NCI-H446 (cell line): ENCODE measurements around the gene SMCHD1.
"Not testable (repeated sequence)": the region's sequence is repeated elsewhere in the genome, so short reads cannot be mapped to it uniquely, and the experiment has no call there.

ENCODE experiments used
- DNase-seq, 2 experiments: peaks; one replicate each; lab custom pipeline; 2025; lab: John Stamatoyannopoulos, UW

The SMCHD1 gene

DNA sequence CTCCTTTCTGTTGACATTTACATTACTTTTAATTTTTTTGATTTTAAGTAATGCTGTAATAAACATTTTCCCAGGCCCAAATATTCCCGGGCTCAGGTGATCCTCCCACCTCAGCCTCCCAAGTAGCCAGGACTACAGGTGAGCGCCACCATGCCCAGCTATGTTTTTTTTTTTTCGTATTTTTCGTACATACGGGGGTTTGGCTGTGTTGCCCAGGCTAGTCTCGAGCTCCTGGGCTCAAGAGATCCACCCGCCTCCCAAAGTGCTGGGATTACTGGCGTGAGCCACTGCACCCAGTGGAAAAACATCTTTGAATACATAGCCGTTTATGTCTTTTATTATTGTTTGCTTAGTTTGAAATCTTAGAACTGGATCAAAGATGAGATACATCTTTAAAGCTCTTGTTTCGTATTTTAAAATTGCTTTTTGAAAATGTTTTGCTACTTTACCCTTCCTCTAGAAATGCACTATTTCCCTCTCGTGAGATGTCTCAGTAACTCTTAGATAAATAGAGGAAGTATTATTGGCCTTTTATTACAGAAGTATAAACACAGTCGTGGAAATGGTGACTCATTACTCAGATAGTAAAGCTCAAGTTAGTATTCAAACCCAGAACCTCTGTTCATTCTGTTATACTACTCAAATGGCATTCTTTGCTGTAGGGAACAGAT lies 2.4 kb downstream of the SMCHD1 start:
- no peak for DNase-seq

DNA sequence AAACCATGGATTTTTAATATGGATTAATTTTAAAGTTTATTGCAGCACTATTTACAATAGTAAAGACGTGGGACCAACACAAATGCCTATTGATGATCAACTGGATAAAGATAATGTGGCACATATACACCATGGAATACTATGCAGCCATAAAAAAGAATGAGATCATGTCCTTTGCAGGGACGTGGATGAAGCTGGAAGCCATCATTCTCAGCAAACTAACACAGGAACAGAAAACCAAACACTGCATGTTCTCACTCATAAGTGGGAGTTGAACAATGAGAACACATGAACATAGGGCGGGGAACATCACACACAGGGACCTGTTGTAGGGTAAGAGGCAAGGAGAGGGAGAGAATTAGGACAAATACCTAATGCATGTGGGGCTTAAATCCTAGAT lies 5.3 kb downstream of the SMCHD1 start:
- not testable (repeated sequence) for DNase-seq

DNA sequence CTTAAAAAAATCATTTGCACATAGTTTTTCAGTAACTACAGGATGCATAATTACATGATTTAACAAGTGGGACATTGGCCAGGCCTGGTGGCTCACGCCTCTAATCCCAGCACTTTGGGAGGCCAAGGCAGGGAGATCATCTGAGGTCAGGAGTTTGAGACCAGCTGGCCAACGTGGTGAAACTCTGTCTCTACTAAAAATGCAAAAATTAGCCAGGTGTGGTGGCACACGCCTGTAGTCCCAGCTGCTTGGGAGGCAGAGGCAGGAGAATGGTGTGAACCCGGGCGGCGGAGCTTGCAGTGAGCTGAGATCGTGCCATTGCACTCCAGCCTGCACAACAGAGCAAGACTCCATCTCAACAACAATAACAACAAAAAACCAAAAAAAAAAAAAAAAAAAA lies 6.8 kb downstream of the SMCHD1 start:
- not testable (repeated sequence) for DNase-seq

DNA sequence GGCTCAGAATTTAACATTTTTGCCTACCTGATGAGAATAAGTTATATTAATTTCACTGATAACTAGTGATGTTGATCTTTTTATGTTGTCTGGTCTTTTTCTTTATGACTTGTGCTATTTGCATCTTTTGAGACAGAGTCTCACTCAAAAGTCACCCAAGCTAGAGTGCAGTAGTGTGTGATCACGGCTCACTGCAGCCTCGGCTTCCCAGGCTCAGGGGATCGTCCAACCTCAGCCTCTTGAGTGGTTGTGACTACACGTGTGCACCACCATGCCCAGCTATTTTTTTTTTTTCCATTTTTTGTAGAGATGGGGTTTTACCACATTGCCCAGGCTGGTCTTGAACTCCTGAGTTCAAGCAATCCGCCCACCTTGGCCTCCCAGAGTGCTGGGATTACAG lies 7.5 kb downstream of the SMCHD1 start:
- no peak for DNase-seq

DNA sequence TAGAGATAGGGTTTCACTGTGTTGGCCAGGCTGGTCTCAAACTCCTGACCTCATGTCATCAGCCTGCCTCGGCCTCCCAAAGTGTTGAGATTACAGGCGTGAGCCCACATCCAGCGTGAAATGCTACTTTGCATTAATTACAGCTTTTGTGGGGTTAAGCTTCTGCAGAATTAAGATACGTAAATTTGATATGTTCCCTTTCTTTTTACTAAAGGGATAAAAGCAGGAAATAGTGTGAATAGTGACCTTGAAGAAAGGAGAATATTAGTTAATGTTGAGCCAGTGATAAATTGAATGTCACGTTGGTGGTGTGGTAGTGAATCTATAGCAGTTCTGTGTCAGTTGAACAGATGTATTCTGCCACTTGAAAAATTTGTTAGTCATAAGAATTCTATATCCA lies 16.9 kb downstream of the SMCHD1 start:
- no peak for DNase-seq

DNA sequence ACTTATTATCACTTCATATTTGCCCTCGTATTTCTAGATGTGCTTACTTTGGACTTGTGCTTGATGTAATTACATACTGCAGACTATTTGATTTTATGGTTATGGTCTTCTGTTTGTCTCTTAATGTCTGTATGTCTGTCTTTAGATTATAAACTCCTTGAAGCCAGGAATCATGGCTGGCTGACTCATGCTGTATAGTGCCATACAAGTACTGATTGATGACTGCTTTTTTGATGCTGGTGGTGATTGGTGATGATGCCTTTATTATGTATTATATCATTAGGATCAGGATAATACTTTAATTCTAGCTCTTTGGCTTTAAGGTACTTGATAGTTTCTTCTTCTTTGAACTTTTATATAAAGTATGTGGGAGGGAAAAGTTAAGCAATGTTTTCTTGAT lies 17.3 kb downstream of the SMCHD1 start:
- DNase-seq, result no peak

DNA sequence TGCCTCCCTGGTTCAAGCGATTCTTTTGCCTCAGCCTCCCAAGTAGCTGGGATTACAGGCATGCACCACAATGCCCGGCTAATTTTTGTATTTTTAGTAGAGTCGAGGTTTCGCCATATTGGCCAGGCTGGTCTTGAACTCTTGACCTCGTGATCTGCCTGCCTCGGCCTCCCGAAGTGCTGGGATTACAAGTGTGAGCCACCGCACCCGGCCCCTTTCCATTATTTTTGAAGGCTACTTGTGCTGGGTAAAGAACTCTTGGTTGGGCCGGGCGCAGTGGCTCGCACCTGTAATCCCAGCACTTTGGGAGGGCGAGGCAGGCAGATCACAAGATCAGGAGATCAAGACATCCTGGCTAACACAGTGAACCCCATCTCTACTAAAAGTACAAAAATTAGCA lies 23.4 kb downstream of the SMCHD1 start:
- DNase-seq, result not testable (repeated sequence)

DNA sequence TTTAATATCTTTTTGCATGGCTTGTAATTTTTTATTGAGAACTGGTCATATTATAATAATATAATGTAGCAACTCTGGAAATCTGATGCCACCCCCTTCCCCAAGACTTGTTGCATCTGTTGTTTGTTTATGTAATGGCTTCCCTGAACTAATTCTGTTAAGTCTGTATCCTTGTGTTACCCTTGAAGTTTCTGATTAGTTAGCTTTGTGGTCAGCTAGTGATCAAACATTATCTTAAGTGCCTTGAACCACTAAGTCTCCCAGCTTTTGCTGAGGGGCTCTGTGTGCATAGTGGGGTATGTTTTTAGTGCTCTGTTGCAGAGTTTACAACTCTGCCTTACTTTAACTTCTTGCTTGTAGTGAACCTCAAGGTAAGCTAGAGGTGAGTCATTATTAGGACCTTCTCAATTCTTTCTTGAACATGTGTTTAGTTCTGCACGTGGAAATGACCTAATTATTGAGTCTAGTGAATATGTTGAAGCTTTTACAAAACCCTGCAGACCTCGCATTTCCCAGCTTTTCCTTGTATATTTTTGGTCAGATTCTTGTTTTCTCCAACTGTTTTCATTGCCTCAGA lies 24.8 kb downstream of the SMCHD1 start:
- DNase-seq, result no peak

DNA sequence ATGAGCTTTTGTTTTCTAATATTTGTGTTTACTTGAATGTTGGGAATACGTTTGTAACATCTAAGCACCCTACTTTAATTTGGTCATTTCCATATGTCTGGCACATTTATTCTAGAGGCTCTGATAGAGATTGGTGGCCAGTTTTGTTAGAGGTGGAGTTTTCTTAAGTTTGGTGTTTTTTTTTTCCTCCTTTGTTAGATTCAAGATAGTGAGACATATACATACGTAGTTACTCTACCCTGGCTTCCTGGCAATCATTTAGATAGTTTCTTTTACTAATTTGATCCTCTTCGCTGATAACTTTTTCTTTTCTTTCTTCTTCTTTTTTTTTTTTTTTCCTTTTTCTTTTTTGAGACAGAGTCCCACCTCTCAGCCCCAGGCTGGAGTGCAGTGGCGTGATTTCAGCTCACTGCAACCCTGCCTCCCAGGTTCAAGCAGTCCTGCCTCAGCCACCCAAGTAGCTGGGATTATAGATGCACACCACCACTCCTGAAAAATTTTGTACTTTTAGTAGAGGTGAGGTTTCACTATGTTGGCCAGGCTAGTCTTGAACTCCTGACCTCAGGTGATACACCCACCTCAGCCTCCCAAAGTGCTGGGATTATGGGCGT lies 26.6 kb downstream of the SMCHD1 start:
- no peak for DNase-seq

DNA sequence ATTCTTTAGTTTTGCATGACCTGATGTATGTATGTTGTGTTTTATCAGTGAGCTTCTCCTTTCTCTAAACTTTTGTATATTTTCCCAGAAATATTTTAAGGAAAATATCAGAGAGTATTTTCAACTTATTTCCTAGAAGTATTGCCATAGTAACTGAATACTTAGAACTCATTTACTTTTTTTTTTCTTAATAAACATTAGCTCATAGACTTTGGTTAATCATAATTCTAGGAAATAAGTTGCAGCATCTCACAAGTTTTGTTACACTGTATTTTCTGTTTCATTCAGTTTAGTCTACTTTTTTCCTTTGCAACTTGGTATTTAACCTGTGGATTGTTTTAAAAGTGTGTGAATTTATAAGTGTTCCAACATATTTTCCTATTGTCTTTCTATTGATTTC lies 27.5 kb downstream of the SMCHD1 start:
- DNase-seq, result no peak

DNA sequence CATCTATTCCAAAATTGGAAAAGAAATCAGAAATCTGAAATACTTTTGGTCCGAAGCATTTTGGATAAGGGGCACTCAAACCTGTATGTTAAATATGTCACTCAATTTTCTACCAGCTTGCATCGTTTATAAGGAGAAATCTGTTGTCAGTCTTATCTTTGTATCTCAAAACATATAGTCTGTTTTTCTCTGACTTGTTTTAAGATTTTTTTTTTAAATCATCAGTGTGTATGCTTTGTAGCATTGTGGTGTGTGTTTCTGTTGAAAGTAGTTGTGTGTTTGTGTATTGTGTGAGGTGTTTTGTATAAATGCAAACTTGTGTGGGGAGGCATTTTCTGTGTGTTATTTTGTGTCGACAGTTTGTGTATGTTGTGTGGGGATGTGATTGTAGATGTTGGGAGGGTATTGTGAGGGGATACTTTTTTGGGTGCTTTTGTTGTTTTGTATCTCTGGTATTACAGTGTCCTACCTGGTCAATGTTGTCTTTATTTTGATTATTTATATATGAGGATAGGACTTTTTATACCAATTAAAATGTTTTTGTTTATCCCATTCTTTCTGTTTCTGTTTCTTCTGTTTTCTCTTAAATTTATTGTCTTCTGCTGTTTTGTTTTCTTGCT lies 30.9 kb downstream of the SMCHD1 start:
- DNase-seq, result no peak

DNA sequence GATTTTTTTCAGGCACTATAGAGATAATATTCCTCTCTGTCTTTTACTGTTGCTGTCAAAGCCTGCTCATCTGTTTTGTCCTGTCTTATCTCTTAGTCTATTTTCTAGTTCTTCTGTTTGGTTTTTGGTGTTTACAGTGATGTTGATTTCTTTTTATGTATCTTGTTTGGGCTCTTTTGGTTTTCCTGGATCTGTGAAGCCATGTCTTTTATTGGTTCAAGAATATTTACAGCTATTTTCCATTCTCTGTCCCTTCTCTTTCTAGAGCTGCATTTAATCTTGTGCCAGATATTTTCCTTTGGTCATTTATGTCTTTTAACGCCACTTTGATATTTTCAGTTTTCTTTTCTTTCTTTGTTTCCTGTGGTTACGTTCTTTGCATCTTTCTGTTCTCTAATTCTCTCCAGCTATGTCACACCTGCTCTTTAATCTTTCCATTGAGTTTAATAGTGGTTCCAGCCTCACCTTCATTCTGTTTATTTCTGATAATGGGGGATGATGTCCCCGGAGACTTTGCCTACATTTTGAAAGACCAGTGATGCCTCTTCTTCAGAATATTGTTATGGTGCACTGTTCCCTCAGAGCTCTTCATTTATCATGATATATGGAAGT lies 32.0 kb downstream of the SMCHD1 start:
- DNase-seq, result no peak

DNA sequence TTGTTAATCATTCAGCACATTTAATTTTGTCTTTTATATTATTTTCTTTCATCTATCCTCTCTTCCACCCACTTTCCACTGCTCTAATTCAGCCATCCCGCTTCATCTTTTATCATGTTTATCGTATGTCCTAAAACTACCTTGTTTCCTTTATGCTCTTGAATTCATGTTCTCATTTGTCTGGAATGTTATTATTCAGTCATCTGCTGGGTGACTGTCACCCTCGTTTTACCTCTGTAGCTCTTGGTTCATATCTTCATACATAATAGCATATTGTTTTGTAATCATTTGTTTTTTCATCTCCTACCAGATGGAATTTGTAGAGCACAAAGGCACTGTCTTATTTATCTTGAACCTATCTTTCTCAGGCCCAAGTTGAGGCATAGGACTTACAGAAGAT lies 37.0 kb downstream of the SMCHD1 start:
- no peak for DNase-seq

DNA sequence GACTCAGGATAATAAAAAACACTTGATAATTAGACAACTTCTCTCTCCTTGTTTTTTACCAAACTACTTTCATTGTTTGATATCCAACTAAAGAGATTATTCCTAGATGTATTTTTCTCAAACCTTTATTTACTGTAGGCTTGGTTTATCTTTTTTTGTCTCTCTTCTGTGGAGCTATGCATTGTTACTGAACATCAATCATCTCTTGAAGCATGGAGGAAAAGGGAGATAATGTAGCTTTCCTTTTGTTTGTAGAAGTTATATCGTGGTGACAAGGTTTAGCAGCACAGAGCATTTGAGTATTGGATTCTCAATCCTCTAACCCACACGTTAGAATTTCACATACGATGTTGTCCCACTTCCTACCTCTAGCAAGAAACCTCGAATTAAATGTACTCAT lies 41.7 kb downstream of the SMCHD1 start:
- no peak for DNase-seq

DNA sequence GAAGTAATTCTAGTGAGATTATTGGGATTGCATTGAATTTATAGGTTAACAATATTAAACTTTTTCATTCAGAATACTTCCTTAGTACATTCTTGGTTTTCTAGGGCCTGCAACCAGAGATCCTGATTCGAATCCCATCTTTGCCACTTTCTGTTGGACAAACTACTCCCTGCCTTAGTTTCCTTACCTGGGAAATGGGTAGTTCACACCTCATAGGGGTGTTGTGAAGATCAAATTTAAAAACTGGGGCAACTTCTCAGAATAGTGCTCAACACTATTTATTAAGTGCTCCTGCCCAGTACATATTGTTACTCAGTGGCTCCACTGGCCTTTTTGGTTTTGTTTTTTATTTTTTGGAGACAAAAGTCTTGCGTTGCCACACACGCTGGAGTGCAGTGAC lies 43.5 kb downstream of the SMCHD1 start:
- no peak for DNase-seq

DNA sequence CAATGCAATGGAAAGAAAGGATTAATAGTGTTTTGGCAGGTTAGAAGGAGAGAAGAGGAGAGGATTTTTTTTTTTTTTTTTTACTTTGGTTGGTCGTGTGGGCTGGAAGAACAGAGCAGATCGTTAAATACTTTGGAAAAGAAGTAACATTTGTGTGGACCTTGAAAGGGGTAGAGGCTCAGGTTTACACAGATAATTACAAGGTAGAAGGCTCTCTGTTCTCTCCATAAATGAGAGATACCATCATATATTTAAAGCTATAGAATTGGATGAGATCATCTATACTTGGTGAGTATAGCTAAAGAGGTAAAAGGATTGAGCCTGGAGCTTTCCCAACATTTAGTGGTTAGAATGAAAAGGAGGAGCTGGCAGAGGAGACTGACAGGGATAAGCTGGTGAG lies 49.0 kb downstream of the SMCHD1 start:
- no peak for DNase-seq

DNA sequence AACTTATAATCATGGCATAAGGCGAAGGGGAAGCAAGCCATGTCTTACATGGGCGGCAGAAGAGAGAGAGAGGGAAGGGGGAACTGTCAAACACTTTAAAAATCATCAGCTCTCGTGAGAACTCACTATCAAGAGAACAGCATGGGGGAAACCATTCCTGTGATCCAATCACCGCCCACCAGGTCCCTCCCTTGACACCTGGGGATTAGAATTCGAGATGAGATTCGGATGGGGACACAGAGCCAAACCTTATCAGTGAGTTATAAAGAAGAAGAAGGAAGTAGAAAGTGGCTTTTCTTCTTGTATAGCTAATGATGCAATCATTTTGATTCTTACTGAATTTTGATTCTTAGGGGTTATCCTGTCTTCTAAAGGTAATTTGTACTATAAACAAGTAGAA lies 51.4 kb downstream of the SMCHD1 start:
- no peak for DNase-seq

DNA sequence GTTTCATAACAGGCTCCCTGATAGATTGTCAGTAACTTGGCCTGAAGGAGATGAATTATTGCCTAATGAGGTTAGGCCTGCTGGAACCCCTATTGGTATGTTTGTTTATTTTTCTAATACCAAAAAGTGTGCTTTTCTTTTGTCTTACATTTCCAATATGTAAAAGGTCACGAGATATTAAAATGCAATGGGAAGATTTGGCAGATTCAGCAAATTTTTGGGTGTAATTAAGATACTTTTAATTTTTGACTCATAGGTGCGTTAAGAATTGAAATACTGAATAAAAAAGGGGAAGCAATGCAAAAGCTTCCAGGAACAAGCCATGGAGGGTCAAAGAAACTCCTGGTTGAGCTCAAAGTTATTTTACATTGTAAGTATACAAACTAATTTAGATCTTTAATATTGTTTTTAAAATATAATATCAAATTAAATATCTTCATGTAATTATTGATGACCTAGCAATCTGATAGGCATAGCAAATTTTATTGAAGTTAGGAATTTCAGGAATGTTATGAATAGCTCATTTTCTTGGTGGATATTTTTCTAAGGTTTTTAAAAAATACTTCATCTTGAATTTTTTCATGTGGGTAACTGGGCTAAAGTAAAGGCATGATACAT lies 52.1 kb downstream of the SMCHD1 start:
- no peak for DNase-seq

DNA sequence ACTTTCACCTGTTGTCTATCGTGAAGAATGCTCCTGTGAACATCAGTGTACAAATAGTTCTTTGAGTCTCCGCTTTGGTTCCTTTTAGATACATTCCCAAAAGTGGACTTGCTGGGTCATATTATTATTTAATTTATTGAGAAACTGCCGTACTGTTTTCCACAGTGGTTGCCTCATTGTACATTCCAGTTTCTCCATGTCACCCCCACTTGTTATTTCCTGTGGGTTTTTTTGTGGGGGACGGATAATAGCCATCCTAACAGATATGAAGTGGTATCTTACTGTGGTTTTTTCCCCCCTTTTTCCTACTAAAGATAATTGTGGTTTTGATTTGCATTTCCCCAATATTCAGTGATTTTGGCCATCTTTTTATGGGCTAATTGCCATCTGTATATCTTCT lies 53.8 kb downstream of the SMCHD1 start:
- no peak for DNase-seq

DNA sequence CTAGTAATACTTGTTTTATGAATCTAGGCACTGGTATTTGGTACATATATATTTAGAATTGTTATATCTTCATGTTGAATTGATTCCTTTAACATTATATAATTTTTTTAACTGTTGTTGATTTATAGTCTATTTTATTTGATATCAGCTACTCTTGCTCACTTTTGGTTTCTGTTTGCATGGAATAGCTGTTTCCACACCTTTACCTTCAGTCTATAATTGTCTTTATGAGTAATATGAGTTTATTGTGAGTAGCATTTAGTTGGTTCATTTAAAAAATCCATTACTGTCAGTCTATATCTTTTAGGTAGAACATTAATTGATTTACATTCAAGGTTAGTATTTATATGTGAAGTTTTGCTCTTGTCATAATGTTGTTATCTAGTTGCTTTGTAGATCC lies 58.6 kb downstream of the SMCHD1 start:
- no peak for DNase-seq

DNA sequence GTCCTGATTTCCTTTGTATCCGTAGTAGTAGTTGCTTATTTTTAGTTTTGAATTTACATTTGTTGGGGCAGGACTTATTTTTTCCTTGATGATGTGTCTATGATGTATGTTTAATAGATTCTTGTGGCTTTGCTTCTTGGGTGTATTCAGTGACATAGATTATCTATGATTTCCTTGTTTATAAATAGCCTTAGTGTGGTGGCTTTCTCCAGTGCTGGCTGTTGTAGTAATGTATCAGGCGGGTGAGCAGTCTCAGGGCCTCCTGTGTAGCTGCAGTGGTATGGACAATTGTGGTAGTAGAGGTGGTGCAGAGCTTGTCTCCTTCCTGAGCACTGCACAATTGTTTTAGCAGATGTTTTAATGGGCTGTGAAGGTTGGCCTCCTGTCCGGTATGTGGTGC lies 60.5 kb downstream of the SMCHD1 start:
- no peak for DNase-seq
